NCI-H774 (cell line): Measurements from ENCODE around the gene CD180.
"Not testable (repeated sequence)": the region's sequence is repeated elsewhere in the genome, so short reads cannot be mapped to it uniquely, and the experiment has no call there.

Experiments
- DNase-seq: peaks from one replicate; lab custom pipeline; 2025; lab: John Stamatoyannopoulos, UW

The CD180 gene

GRCh38 chr5:67188274-67189078 lies 8.1 kb downstream of the CD180 start:
- no peak for DNase-seq

GRCh38 chr5:67187006-67187715 lies 9.4 kb downstream of the CD180 start:
- DNase-seq: no peak

DNA sequence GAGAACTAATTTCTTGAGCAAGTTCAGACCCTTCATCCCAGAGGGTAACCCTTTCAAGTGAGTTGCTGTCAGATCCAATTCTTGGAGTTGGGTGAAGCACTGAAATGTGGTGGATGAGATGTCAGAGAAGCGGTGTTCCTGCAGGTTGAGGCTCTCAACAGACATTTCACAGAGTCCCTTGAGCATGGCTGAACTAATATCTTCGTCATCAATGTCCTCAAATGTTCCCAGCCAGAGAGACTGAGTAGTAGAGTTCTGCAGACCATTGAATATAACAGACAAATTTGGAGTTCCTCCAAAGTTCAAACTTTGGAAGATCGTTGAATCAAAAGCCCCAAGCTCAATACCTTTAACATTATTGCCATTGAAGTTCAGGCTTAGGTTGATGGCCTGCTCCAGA lies 12.7 kb downstream of the CD180 start:
- DNase-seq: no peak

DNA sequence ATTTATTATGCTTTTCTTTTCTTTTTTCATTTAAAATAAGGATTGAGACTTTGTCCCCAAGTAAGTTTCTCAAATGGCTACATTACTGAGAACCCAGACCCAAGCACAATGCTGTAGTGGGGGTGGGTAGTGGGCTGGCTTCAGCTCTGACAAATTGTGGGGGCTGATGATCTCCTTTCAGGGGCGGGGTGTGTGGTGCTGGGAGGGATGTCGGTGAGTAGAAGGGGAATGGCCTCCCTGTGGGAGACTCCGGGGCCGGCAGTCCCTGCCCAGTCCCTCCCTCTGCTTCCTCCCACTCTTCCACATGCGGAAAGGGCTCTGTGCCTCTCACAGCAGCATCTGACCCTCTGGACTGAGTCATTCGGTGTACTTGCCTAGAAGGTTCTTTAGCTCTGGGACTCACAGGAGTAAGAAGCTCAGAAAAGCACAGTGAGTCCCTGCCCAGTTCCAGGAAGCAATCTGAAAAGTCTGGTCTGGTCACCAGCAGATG lies 14.3 kb downstream of the CD180 start:
- no peak for DNase-seq

DNA sequence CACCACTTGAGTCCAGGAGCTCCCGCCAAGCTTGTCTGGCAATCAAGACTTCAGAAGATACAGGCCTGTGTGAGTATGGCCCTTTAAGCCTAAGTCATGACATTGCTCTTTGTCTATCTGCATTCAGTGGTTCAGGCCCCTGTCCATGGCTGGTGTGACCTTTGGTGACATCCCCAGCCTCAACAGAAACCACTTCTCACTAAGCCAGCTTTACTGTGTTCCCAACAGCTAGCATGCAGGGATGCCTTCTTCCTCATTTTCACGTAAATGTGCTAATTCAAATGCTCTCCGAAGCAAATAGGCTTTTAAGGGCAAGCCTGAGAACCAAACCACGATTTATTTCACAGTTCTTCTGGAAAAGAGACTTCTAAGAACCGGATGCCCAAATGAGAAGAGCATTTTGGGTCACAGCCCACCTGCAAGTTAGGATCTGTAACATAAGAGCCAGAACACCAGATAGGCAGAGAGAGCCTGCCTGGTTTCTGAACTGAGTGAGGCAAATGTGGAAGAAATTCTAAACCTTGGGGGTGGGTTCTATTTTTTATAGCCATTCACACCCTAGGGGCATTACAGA lies 14.9 kb downstream of the CD180 start:
- no peak for DNase-seq

DNA sequence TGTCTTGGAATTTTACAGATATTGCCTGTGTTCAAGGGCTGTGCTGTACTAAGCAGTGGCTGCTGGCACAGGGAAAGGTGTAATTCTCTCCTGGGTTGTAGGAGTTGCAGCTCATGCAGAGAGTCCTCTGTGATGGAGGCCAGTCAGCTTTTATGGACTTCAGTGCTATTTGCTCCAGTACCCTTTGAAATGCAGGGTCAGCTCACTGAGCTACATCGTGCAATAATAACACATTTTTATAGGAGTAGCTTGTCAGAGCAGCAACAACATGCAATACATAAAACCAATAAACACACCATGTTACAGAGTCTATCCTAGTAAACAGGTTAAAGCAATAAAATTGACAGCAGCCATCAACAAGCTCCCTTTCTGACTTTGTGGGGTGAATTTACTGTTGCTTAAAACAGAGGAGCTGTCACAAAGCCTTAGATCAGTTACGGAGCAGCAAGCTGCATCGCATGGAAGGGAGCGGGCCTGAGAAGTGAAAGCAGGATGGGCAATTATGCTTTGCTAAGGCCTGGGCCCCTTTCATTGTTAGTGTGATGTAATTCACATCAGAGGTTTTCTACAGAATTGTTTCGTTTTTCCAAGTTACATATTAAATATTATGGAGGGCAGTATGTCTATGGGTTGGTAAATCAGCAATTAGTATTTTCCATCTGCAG lies 16.8 kb downstream of the CD180 start:
- no peak for DNase-seq

- DNase-seq: no peak
These were observed 17.6 kb downstream of the CD180 start for GRCh38 chr5:67178966-67179365.

DNA sequence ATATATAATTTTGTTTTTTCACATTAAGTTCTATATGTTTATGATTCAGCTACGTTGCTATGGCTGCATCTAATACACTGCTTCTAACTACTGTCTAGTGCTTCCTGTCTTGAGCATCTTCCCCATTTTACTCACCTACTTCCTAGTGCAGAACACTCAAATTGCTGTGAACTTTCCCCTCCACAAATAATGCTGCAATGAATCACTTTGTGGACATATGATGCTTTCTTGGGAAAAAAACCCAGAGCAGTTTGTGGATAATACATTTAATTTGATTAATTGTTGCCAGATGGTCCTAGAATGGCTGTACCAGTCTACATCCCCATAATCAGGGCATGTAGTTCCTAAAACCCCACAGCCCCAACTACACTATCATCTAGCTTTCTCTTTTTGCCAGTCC lies 18.5 kb downstream of the CD180 start:
- DNase-seq: no peak

DNA sequence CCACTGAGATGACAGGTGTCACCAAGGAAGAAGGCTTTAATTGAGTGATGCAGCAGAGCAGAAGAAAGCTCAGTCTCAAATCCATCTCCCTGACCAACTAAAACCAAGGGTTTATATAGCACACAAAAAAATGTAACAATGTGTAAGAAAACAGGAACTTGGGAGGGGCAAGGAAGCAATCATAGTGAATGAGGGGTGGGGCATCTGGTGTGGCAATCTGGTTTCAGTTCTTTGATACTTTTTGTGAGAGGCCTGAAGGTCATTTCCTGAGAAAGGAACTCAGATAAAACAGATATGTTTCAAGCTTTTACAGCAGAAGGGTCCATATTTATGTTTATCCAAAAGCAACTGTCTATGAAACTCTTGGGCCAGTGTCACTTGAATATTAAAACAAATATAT lies 19.7 kb downstream of the CD180 start:
- DNase-seq: no peak

- DNase-seq: no peak
These were observed 22.6 kb downstream of the CD180 start for GRCh38 chr5:67173959-67174358.

DNA sequence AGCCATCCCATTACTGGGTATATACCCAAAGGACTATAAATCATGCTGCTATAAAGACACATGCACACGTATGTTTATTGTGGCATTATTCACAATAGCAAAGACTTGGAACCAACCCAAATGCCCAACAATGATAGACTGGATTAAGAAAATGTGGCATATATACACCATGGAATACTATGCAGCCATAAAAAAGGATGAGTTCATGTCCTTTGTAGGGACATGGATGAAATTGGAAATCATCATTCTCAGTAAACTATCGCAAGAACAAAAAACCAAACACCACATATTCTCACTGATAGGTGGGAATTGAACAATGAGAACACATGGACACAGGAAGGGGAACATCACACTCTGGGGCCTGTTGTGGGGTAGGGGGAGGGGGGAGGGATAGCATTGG lies 23.2 kb downstream of the CD180 start:
- not testable (repeated sequence) for DNase-seq

DNA sequence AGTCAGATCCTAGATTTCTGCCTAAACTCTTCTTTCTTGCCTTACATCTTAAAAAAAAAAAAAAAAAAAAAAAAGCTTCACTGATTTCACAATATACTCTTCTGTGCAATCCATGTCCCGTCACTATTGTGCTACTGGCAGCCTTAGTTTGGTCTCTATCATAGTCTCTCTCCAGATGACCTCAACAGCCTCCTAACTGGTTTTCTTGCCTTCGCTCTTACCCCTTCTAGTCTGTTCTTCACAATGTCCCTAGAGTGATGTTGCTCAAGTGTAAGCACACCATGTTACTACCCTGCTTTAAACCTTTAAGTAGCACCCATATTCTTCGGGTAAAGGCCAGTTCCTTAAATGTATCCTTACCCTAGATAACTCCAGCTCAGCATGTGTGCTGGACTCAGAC lies 25.8 kb downstream of the CD180 start:
- no peak for DNase-seq

- DNase-seq: no peak
These were observed 28.5 kb downstream of the CD180 start for GRCh38 chr5:67168069-67168468.

GRCh38 chr5:67166460-67167285 lies 29.9 kb downstream of the CD180 start:
- no peak for DNase-seq

- no peak for DNase-seq
These were observed 30.8 kb downstream of the CD180 start for GRCh38 chr5:67165526-67166459.

DNA sequence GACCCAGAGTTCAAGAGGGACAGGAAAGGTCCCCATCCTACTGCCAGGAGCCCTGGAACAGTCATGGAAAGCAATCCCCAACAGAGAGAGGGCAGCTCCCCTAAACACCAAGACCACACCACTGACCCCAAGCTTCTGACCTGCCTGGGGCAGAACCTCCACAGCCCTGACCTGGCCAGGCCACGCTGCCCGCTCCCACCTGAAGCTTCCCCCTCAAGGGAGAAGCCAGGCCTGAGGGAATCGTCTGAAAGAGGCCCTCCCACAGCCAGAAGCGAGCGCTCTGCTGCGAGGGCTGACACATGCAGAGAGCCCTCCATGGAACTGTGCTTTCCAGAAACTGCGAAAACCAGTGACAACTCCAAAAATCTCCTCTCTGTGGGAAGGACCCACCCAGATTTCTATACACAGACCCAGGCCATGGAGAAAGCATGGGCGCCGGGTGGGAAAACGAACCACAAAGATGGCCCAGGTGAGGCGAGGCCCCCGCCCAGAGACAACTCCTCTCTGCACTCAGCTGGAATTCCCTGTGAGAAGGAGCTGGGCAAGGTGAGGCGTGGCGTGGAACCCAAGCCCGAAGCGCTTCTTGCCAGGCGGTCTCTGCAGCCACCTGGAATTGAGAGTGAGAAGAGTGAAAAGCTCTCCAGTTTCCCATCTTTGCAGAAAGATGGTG lies 31.6 kb downstream of the CD180 start:
- DNase-seq: no peak

- DNase-seq: no peak
These were observed 32.6 kb downstream of the CD180 start for GRCh38 chr5:67163863-67164595.

DNA sequence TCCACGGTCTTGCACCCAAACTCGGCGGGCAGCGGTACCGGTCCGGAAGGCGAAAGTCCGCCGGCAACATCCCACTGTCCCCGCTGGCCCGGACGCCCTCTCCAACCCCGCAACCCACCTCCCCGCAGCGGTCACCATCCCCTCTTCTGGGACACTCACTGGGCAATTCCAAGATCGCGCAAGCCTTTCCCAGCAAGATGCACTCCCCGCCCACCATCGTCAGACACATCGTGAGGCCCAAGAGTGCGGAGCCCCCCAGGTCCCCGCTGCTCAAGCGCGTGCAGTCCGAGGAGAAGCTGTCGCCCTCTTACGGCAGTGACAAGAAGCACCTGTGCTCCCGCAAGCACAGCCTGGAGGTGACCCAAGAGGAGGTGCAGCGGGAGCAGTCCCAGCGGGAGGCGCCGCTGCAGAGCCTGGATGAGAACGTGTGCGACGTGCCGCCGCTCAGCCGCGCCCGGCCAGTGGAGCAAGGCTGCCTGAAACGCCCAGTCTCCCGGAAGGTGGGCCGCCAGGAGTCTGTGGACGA lies 33.3 kb downstream of the CD180 start:
- no peak for DNase-seq

DNA sequence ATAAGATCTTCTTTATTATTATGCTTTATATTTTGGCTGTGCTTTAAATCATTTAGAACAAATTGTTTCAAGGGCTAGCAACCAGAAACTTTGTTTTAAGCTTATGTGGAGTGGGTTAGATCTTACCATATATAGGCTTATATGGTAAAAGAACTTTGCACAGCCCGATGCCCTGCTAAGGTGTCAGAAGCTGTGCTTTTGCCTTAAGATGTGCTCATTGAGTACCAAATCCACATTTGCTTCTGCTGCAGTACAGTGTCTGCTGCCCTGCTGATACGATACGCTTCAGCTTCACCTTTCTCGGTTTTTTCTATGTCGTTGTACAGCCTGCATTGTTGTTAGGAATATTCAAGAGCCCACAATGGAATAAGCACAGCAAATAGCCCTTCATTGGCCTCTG lies 34.8 kb downstream of the CD180 start:
- DNase-seq: no peak
